ENCODE measurements around the gene POLR3F. TPM values are rescaled to one million over a fixed set of nuclear protein-coding genes. Genes with fewer than 3 reads are reported as not detected.
A peak's percentile ranks its signal among the peaks of the same experiment; 100 is the strongest.

POLR3F gene
- total and polyA plus RNA-seq, 4 donors = 2.5 to 9.8 (median 3.2) TPM

DNA sequence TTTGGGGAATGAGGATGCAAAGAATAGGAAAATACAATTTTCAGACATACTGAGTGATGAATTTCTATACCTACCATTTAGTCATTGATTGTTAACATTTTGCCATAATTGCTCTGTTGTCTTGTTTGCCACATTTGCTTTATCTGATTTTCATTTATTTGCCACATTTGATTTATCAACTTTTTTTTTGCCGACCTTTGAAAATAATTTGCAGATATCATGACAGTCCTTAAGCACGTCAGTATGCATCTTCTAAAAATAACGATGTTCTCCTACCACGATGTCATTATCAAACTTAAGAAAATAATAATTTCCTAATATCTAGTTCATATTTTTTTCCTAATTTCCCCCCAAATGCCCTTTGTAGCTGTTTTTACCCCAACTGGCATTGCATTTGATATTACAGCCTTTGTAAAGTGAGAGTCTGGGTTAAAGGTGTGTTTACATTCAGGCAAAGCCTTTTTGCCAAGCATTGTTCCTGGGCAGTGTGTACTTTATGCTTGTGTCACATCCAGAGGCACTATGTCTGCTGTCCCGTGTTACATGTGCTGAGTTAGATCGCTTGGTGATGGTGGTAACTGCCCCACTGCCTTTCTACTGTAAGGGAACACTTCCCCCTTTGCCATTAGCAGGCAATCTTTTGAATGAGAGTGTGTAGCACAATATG lies 66.9 kb downstream of the POLR3F start (continued):
- TF ChIP-seq, protein P1, sequence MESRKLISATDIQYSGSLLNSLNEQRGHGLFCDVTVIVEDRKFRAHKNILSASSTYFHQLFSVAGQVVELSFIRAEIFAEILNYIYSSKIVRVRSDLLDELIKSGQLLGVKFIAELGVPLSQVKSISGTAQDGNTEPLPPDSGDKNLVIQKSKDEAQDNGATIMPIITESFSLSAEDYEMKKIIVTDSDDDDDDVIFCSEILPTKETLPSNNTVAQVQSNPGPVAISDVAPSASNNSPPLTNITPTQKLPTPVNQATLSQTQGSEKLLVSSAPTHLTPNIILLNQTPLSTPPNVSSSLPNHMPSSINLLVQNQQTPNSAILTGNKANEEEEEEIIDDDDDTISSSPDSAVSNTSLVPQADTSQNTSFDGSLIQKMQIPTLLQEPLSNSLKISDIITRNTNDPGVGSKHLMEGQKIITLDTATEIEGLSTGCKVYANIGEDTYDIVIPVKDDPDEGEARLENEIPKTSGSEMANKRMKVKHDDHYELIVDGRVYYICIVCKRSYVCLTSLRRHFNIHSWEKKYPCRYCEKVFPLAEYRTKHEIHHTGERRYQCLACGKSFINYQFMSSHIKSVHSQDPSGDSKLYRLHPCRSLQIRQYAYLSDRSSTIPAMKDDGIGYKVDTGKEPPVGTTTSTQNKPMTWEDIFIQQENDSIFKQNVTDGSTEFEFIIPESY (IDR thresholded peaks at IDR 0.05) = peak; percentile 20
- TF ChIP-seq JUND (IDR thresholded peaks at IDR 0.05) = peak in 1 of 2 donors; percentile 36
- peak; percentile 96 for TF ChIP-seq FOXA1 (IDR thresholded peaks at IDR 0.05)
- no peak for TF ChIP-seq EGR1 (IDR thresholded peaks at IDR 0.05; ENCODE audit: low read depth in 2 of 2)
- TF ChIP-seq TAF1 (conservative IDR thresholded peaks at IDR 0.05) = no peak
- TF ChIP-seq, protein P2, sequence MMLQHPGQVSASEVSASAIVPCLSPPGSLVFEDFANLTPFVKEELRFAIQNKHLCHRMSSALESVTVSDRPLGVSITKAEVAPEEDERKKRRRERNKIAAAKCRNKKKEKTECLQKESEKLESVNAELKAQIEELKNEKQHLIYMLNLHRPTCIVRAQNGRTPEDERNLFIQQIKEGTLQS (IDR thresholded peaks at IDR 0.05) = peak; percentile 47
- TF ChIP-seq, protein P3, sequence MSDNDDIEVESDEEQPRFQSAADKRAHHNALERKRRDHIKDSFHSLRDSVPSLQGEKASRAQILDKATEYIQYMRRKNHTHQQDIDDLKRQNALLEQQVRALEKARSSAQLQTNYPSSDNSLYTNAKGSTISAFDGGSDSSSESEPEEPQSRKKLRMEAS (IDR thresholded peaks at IDR 0.05) = peak; percentile 67

Small RNA genes lying within 50 kb of the gene (small RNA-seq; reads per million reads assigned to genes)
- gene MIR3192 (not detected), gene RNA5SP476 (not detected)

Other genes with a start within 250 kb of the POLR3F start
- 1 to 10 TPM; 8.4 to 9.5 TPM for gene ZNF133, start 178.9 kb upstream of the POLR3F start, total RNA-seq
- 1 to 10 TPM; 3.4 to 3.6 TPM for gene ZNF133, start 178.9 kb upstream of the POLR3F start, polyA plus RNA-seq
- under 1 TPM; 0.28 to 0.84 TPM for gene DZANK1, start 360 bp upstream of the POLR3F start, total RNA-seq
- gene DZANK1, start 360 bp upstream of the POLR3F start, polyA plus RNA-seq = under 1 TPM; 0.19 to 0.33 TPM
- gene RBBP9, start 29.8 kb downstream of the POLR3F start, total RNA-seq = 1 to 10 TPM; 7.2 to 9.5 TPM
- gene RBBP9, start 29.8 kb downstream of the POLR3F start, polyA plus RNA-seq = 1 to 10 TPM; 6.4 to 6.8 TPM
- gene SEC23B, start 40.5 kb downstream of the POLR3F start, total RNA-seq = 10 to 100 TPM; 36.5 to 54.3 TPM
- 10 to 100 TPM; 12.8 to 33.2 TPM for gene SEC23B, start 40.5 kb downstream of the POLR3F start, polyA plus RNA-seq
- gene SMIM26, start 100.0 kb downstream of the POLR3F start, total RNA-seq = 10 to 100 TPM; 37.4 to 52.6 TPM
- 100 to 1,000 TPM in 1 of 2 donors, 10 to 100 TPM in 1; 56.3 to 142 TPM for gene SMIM26, start 100.0 kb downstream of the POLR3F start, polyA plus RNA-seq
- 10 to 100 TPM in 1 of 2 donors, 1 to 10 TPM in 1; 7.8 to 11.3 TPM for gene DTD1, start 120.7 kb downstream of the POLR3F start, total RNA-seq
- 10 to 100 TPM in 1 of 2 donors, 1 to 10 TPM in 1; 9.4 to 10.8 TPM for gene DTD1, start 120.7 kb downstream of the POLR3F start, polyA plus RNA-seq

Data from liver (tissue), 6 donors.